Stimulated activated CD4-positive, alpha-beta T cell treated with anti-CD3 and anti-CD28 coated beads, Interleukin-1b, Interleukin-23, amount 100 ng/mL, for 48 hours (primary cell): ENCODE measurements around the gene AMOTL2.

Experiments used
- DNase-seq: peaks from one replicate; pipeline ENCODE4 v3.0.0-alpha.2; 2020

AMOTL2 gene

DNA sequence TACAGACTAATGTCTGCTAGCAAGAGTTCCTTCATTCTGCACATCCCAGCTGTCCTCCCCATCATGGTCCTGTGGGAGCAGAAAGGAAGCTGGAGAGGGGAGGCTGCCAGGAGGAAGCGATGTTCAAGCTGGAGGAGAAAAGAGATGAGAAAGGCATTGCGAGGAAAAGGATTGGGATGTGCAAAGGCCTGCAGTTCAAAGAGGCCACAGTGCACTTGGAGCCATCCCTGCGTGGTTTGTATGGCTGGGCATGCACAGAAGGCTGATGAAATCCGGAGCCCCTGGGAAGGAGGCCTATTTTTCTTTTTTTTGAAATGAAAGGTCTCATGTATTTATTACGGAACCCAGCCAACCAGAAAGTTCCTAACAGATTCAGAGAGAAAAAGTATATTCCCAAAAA is 22.8 kb downstream of the AMOTL2 start:
- no peak for DNase-seq

DNA sequence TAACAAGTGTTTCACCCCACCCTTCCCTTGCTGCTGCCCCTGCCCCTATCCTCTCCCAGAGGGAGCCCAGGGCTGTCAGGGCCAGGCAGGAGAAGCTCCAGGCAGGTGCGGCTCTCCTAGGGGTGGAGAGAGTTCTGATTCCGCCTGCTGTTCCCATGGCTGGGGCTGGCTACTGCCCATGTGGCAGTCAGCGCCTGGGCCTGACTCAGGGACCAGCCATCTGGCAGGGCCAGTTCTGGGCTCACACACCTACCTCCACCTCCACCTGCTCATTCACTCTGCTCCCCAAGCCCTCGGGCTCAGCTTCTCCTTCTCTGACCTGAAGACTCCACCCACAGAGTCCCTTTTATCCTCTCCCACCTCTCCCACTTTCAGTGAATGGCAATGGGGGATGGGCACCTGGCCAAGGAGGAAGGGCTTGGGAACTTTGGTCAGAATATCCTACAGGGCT is 23.4 kb downstream of the AMOTL2 start:
- no peak for DNase-seq

DNA sequence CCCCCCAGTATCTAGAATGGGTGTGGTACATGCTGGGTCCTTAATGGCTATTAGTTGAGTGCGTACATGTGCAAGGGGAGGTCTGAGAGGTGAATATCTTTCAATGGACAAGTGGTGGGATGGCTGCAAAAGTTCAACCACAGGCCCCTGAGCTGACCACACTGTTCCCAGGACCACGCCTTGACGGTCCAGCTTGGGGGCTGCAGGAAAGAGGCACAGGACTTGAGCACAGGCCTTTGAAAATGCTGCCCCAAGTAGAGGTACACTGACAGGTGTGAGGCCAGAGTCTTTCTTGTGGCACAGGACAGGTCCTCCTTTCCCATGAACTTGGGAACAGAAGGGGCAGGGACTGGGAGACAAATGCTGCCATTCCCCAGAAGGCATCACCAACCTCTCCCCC is 24.0 kb downstream of the AMOTL2 start:
- DNase-seq: no peak

DNA sequence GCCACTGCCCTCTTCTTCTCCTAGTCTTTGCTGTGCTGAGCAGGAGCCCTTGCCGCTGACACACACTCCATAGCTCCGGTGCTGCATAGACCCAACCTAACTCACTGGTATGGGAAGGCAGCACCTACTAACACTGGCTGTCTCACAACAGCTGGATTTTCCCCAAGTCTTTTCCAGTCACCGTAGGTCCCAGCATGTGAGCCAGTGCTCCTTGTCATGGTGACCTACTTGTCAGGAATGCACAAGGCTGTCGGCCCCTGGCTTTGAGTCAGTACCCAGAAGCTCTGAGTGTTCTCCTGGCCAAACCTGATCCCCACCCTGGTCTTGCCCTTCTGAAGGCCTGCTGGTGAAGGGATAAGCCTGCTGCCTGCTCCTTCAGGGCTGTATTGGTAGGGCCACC is 25.7 kb downstream of the AMOTL2 start:
- no peak for DNase-seq

DNA sequence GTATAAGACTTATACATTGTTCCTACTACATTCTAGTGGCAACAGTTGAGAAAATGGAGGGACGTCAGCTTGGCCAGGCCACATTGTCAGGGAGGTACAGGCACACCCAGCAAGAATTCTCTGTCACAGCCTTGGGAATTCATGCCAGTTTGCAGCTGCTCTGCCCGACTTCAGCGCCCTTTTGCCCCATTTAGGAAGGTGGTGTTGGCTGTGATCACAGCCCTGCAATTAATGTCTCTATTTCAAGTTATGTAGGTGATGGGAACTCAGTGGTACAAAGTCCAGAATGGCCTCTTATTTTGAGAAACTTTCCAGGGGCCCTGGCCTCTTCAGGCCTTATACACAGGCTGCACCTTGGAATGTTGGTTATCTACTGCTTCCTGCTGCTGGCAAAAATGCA is 26.7 kb downstream of the AMOTL2 start:
- DNase-seq: no peak

DNA sequence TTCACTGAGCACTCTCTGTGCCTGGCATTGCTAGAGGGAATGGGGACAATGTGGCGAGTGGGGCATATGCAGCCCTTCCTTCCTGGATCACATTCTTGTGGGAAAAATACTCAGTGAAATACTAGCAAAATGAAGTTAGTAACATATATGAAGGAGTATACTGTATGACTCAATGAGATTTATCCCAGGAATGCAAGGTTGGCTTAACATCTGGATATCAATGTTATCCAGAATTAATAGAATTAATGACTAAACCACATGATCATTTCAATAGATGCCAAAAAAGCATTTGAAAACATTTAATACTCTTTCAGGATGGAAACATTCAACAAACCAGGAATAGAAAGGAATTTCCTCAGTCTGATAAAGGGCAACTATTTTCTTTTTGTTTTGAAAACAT is 27.5 kb downstream of the AMOTL2 start:
- no peak for DNase-seq

DNA sequence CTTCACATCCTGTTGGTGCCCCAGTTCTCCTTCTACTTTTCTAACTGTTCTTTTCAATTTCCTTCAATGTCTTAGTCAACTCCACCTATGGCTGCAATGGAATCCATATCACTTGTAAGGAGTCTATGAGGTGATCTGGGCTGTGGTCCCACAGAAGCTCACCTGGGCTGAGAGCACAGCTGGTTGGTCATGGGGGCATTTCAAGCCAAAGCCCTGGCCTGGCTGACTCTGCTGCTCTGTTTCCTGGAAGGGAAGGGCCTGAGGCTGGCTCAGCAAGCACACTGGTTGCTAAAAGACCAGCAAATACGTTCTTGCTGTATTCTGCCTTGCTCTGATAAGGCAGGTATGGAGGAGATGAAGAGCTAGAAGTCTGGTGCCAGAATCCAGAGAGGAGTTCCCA is 29.0 kb downstream of the AMOTL2 start:
- no peak for DNase-seq

DNA sequence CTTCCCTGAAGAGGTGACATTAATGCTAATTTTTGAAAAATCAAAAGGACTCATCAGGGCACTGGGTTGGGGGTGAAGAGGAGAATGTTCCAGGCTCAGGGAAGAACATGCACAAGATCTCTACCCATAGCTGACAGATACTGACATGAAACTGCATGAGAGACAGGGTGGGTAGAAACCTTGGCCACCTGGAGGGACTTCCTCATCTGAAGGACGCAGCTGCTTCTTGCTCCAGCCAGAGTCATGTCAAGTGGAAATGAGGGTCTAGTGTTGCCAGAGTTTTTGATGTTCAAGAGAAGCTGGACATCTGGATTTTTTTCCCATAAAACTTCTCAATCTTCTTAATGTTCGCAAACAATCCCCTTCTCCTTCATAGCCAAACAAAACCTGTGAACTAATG is 29.7 kb downstream of the AMOTL2 start:
- no peak for DNase-seq

DNA sequence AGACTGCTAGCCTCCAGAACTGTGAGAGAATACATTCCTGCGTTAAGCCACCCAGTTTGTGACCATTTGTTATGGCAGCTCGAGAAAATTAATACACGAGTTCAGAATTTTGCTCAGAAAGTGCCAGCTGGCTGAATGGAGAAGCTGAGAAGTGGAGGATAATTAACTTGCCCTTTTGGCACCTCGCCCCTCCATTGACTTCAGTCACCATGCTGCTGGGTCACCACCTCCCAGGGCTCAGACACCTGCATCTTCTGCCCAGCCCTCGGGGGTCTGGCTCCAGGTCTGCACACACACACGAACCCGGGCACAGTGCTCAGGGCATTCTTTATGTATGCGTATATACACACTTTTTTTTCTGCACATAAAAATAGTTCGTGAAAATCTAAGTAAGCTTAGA is 32.0 kb downstream of the AMOTL2 start:
- DNase-seq: no peak

DNA sequence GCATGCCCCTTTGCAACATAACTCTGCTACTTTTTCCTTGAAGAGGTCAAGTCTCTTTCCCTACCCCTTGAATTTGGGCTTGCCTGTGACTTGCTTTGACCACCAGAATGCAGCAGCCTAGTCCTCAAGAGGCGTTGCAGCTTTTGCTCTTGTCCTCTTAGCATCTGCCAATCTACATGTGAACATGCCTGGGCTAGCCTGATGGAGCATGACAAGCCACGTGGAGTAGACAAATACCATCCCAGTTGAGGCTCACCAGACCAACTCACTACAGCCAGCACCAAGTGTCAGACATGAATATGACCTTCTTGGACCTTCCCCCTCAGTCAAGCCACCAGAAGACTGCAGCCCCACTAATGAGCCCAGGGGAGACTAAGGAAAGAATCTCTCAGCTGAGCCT is 32.9 kb downstream of the AMOTL2 start:
- no peak for DNase-seq

DNA sequence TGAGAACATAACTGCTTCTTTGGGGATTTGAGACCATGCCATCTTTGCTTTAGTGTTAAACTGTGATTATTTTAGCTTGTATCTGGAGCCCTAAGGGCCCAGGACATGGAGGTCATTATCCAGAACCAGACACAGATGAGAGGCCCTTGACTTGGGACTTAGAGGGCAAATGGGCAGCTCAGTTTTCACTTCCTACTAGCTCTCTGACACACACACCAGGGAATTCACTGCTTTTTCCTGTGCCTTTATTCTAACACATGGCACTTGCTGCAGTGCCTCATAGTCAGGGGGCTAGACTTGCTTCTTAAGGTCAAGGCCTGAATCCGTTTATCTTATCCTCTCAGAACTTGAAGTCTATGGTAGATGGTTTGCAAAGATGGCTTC is 33.3 kb downstream of the AMOTL2 start:
- DNase-seq: no peak

DNA sequence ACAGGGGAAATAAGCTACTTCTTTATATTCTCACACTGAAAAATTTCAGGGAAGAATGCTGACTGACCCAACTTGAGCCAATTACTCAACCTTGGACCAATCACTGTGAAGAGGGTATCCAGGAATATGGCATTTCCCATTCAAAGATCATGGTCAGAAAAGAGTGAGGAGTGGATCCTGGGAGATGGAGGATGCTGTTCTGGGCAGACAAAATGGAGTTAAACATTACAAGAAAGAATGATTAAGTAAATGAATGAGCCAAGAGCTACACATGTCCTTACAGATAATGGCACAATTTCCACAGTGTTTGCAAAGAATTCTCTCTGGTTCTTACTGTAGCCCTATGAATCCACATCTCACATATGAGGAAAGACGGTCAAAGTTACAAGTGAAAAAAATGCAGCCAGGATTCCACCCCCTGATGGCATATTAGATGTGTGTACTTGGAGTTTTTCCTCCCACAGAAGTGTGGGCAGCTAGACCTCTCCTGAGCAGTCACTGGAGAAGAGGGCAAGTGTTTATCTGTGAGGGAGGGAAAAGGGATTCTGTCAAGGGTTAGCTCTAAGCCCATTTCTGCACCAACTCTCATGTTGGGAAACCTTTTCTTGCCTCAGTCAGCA is 33.8 kb downstream of the AMOTL2 start:
- DNase-seq: no peak

DNA sequence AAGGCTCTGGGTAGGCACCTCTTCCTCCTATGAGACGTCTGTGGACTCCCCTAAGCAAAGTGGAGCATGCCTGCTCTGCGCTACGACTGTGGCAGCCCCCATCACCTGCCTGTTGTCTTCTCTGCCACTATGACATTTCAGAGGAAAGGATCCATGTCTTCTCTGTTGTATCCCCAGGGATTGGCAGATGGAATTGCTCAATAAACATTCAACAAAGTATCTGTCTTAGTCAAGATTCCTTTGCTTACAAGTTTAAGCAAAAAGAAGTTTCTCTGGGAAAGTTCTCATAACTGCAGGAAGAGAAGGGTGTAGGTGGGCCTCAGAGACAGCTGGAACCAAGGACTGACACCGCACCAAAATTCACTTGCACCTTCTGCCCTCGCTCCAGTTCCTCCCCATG is 34.3 kb downstream of the AMOTL2 start:
- DNase-seq: no peak

DNA sequence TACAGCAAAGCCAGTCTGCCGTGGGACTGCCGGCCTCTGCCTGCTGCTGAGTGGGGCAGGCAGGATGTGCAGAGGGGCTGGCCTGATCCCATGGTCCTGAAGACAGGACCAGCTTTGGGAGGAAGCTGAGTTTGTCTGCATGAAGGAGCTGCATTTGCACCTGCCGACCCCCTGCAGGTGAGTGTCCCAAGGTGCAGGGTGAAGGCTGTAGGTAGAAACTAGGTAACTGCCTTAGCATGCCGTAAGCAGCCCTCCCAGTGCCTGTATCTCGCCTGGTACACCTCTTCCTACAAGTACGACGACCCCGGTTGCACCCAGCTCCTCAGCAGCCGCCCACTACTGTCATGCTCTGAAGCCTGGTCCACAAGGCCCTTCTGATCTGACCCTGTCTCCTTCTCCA is 34.9 kb downstream of the AMOTL2 start:
- no peak for DNase-seq

DNA sequence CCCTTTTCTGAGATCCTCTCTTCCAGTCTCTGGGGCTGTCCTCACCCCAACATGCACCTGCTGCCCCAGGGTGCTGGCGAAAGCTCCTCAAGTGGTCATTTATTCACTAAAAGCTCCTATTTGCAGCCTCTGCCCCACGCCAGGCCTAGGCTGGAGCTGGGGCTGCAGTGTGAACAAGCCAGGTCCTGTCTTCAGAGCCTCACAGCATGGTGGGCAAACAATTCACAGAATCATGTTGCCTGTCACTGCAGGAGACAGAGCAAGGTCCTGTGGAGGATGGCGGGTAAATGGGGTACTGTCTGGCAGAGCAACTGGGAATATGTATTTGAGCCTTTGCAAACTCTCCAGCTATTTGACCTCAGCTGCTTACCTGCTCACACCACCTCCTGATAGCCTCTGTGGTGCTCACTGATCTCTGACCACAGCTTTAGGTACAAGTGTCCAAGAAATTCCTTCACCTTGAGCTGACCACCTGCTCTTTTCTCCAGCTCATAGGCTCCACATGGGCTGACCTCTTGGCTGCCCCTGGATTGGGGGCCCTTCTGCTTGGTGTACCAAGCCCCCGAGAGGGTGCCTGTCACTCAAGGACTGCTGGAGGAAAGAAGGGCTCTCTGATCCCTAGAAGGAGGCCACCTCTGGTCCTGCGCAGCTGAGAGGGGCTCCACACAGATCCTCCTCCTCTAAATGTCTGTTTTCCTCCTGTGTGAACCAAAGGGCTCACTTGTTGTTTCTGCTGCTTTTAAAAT is 35.6 kb downstream of the AMOTL2 start:
- DNase-seq: no peak

DNA sequence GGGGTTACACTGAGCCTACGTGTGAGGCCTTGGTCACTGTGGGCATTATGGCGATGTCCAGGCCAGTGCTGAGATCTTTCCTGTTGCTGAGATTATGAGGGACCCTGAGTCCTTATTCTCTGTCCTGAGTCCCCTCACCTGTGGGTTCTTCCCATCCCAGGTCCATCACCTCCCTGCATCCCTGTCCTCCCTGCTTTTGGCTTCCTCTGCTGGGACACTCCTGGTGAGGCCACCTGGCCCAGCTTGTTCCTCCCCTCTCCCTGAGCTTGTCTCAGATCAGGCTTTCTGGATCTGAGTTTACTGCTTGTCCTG is 36.1 kb downstream of the AMOTL2 start:
- no peak for DNase-seq

DNA sequence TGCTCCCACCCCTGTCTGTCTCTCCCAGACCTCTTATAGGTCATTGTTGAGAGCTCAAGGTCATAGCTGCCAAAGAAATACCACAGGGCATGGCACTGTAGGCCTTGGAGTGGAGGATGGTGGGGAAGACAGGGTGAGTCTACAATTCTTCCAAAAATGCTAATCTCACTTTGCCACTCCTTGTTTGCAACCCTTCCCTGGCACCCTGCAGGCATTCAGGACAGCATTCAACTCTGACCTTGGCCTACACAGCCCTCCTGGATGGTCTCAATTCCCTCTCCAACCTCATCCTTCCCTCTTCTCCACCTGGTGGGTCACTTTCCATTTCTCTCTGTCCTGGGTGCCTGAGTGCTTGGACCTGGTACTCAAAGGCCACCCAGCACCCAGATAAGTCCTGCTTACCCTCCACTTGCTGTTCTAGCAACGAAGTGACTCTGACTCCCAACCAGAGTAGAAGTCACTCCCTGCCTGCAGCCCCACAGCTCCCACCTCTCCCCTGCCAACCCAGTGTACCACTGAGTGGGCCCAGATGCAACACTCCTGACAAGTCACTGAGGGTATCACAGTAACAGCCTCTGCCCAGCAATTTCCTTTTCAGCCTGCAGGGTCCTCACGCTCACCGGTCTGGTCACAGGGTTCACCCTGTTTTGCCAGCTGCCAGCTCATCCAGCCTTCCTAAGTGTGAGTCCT is 36.6 kb downstream of the AMOTL2 start:
- DNase-seq: no peak

DNA sequence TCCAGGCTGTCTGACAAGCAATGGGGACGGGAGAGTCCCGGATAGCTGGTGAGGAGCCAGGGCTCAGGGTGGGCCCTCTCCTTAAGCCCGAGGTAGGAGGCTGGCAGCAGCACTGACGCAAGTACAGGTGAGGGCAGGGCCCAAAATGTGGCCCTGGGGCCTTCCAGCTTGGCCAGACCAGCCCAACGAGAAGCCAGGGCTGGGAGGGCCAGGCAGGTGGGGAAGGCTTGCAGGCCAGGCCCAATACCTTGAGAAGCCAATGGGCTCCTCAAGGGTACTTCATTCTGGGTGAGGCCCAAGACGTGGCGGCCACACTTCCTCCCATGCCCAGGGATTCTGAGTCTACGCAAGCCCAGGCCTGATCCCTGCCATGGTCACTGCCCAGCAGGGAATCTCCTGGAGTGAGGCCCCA is 37.2 kb downstream of the AMOTL2 start:
- no peak for DNase-seq

DNA sequence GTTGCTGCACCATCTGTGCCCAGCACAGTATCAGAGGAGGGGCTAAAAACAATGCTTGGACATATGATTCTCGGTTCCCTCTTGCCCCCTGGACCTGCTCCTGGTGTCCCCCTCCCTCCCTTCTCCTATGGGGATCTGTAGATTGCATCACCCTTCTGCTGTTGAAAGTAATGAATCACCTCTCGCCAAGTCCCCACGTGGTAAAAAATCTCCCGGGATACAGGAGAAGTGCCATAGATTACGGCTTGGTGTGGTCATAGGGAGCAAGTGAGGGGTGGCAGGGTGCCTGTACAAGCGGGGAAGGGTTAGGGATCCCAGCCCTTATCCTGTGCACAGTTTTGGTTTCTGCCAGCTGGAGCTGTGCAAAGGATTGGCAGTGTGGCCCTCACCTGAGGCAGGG is 37.7 kb downstream of the AMOTL2 start:
- DNase-seq: no peak

DNA sequence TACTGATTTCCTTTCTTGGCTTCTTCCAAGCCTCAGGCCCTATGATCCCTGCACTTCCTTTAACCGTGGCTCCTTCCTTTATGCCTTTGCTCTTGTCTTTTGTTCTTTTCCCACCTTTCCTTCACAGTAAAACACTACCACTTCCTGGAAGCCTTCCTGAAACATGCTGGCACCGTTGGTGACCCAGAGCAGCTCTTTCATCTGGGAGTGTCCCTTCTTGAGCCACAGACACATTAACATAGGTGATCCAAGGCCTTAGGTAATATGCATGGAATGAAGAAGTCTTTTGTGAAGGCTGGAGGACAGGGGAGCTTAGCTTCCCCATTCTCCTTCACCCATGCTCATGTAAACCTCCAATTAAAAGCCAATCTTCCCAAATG is 39.4 kb downstream of the AMOTL2 start:
- DNase-seq: no peak

DNA sequence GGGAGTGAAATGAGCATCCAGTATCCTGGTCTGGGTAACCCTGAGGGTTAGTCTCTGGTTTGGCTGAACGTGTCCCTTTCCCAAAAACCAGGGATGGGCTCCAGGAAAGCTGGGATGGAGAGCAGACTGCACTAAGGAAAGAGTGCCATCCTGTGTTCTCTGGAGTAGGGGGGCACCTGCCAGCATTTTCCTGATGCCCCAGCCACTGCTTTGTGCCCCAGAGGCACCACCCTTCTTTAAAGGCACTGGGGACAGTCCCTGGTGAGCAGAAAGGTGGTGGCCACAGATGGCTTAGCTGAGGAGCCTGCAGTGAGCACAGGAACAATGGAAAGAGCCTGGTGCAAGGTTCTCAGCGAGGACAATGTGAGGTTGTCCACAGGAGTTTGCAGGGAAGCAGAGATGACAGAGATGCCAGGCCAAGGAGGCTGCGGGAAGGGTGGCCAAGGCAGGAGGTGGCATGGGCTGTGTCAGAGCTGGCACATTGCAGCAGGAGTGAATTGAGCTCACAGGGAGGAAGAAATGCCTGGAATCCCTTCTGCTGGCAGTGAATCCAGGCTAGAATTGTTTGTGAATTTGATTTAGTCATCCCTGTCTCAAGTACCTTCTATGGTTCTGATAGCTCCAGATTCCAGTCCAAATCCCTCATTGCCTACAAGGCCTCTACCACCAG is 39.9 kb downstream of the AMOTL2 start:
- no peak for DNase-seq

DNA sequence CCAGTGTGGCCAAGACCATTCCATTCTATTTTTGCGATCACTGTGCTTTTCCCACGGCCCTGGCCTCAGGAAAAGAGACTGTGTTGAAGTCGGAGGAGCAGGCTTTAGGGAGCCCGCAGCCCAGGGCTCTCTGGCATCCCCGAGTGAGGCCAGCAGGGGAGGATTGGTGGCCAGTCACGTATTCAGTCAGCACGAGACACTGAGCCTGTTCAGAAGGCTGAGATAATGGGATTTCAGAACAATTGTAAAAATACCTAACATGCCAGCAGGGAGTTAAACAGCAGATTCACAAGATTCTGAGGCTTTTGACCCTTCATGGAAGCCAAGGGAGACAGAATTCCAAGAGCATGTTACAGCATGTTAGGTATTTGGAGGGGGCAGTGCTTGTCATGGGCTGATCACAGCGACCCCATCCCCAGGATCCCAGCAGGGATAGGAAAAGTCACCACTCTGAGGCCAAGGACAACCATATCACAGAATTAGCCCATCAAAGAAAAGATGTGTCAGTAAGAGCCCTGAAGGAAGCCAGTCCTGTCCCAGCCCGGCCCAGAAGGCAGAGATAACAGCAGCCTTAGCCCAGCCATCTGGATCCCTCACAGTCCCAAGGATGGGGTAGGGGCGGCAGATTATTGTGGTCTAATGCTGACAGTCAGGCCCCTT is 40.6 kb downstream of the AMOTL2 start:
- no peak for DNase-seq

DNA sequence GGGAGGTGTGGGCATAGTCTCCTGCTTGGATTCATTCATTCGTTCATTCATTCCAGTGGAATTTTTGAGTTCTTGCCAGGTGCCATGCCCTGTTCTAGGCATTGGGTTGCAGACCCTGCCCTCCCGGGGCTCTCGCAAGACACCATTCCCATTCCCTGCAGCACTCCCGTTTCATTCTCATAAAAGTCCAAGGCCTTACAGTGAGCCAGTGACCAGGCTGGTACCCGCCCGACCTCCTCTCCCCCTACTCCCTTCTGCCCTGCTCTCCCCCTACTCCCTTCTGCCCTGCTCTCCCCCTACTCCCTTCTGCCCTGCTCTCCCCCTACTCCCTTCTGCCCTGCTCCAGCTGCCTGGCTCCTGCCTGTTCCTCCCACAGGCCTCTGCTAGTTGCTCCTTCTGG is 41.9 kb downstream of the AMOTL2 start:
- no peak for DNase-seq

DNA sequence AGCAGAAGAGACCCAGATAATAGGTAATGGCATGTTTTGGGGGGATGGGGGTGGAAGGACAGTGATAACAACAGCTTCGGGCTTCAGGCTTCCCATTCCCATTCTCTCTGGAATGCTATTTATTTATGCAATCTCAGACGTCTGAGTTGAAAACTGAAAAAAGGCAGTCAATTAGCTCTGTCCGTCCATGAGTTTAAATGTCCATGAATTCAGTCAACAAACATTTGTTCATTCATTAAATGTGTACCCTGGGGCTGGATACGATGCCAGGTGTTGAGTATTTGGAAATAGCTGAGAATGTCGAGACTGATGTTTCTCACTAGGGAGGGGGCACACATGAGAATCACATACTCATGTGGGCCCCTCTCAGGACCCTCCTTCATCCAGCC is 42.4 kb downstream of the AMOTL2 start:
- DNase-seq: no peak
